WTC11 (cell line): ENCODE data around the gene ZNF599.

ENCODE experiments used
- CBFB ChIP-seq: sonication (generic); formaldehyde crosslinking; IDR thresholded peaks from 2 replicates; pipeline ENCODE4 v1.8.1; 2022; ENCODE audit warnings: mild to moderate bottlenecking, low read depth, missing genetic modification reagents
- ELF4 ChIP-seq: sonication (generic); formaldehyde crosslinking; IDR thresholded peaks from 2 replicates; pipeline ENCODE4 v1.8.1; 2022; ENCODE audit warnings: low read depth, mild to moderate bottlenecking, moderate library complexity, missing genetic modification reagents
- JUN ChIP-seq: sonication (generic); formaldehyde crosslinking; IDR thresholded peaks from 2 replicates; pipeline ENCODE4 v1.8.0; 2023; ENCODE audit warnings: mild to moderate bottlenecking, missing genetic modification reagents
- TF ChIP-seq, protein P1 (sequence below): sonication (generic); formaldehyde crosslinking; IDR thresholded peaks from 2 replicates; pipeline ENCODE4 v1.8.1; 2022; ENCODE audit warnings: mild to moderate bottlenecking, missing genetic modification reagents, moderate library complexity, borderline replicate concordance
- TF ChIP-seq, protein P2 (sequence below): fragments of 200-600 bp; IDR thresholded peaks from 2 replicates; pipeline ENCODE4 v1.8.0; 2022; ENCODE audit warnings: antibody characterized with exemption
- TF ChIP-seq, protein P3 (sequence below): sonication (generic); formaldehyde crosslinking; IDR thresholded peaks from 2 replicates; pipeline ENCODE4 v1.8.1; 2023; ENCODE audit warnings: mild to moderate bottlenecking, missing genetic modification reagents, moderate library complexity
- TF ChIP-seq, protein P4 (sequence below): sonication (generic); formaldehyde crosslinking; IDR thresholded peaks from 2 replicates; pipeline ENCODE4 v1.8.1; 2023; ENCODE audit warnings: mild to moderate bottlenecking, missing genetic modification reagents, moderate library complexity
- TF ChIP-seq, protein P5 (sequence below): sonication (generic); formaldehyde crosslinking; conservative IDR thresholded peaks from 2 replicates; pipeline ENCODE4 v1.8.1; 2022; ENCODE audit warnings: mild to moderate bottlenecking, missing genetic modification reagents

DNA sequence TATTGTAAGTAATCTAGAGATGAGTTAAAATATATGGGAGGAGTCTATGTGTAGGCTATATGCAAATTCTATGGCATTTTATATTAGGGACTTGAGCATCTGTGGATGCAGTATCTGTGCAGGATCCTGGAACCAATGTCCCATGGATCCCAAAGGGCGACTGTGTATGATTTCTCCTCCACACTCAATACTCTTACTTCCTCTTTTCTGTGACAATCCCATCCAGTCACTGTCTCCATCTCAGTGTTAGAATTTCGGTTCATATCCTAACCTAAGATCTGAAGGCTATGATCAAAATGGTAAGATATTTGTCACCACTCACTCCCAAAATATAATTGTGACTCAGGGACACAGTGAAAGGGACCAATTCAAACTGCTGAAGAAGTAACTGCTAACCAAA, 15.1 kb upstream of the ZNF599 start:
- TF ChIP-seq, protein P1, sequence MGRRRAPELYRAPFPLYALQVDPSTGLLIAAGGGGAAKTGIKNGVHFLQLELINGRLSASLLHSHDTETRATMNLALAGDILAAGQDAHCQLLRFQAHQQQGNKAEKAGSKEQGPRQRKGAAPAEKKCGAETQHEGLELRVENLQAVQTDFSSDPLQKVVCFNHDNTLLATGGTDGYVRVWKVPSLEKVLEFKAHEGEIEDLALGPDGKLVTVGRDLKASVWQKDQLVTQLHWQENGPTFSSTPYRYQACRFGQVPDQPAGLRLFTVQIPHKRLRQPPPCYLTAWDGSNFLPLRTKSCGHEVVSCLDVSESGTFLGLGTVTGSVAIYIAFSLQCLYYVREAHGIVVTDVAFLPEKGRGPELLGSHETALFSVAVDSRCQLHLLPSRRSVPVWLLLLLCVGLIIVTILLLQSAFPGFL (CRISPR knock-in tag) = no peak
- TF ChIP-seq, protein P2, sequence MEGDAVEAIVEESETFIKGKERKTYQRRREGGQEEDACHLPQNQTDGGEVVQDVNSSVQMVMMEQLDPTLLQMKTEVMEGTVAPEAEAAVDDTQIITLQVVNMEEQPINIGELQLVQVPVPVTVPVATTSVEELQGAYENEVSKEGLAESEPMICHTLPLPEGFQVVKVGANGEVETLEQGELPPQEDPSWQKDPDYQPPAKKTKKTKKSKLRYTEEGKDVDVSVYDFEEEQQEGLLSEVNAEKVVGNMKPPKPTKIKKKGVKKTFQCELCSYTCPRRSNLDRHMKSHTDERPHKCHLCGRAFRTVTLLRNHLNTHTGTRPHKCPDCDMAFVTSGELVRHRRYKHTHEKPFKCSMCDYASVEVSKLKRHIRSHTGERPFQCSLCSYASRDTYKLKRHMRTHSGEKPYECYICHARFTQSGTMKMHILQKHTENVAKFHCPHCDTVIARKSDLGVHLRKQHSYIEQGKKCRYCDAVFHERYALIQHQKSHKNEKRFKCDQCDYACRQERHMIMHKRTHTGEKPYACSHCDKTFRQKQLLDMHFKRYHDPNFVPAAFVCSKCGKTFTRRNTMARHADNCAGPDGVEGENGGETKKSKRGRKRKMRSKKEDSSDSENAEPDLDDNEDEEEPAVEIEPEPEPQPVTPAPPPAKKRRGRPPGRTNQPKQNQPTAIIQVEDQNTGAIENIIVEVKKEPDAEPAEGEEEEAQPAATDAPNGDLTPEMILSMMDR = no peak
- TF ChIP-seq JUN (no peak), CBFB (CRISPR knock-in tag) (no peak), ELF4 (CRISPR knock-in tag) (no peak)
- TF ChIP-seq, protein P3, sequence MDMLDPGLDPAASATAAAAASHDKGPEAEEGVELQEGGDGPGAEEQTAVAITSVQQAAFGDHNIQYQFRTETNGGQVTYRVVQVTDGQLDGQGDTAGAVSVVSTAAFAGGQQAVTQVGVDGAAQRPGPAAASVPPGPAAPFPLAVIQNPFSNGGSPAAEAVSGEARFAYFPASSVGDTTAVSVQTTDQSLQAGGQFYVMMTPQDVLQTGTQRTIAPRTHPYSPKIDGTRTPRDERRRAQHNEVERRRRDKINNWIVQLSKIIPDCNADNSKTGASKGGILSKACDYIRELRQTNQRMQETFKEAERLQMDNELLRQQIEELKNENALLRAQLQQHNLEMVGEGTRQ = no peak
- TF ChIP-seq, protein P4, sequence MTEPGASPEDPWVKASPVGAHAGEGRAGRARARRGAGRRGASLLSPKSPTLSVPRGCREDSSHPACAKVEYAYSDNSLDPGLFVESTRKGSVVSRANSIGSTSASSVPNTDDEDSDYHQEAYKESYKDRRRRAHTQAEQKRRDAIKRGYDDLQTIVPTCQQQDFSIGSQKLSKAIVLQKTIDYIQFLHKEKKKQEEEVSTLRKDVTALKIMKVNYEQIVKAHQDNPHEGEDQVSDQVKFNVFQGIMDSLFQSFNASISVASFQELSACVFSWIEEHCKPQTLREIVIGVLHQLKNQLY (CRISPR knock-in tag) = no peak
- TF ChIP-seq, protein P5, sequence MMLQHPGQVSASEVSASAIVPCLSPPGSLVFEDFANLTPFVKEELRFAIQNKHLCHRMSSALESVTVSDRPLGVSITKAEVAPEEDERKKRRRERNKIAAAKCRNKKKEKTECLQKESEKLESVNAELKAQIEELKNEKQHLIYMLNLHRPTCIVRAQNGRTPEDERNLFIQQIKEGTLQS = no peak
